ENCODE data around the gene ATP11A.

GRCh38 chr13:112747256-112747655 is 57.4 kb downstream of the ATP11A start:
- TF ChIP-seq CTCF (conservative IDR thresholded peaks at IDR 0.05; ENCODE audit: low read depth, low read length) (no peak), EZH2 (IDR thresholded peaks at IDR 0.05; ENCODE audit: borderline replicate concordance, low read depth, low read length, poor library complexity, severe bottlenecking) (no peak)
